ENCODE data around the gene GRIA1.

DNA sequence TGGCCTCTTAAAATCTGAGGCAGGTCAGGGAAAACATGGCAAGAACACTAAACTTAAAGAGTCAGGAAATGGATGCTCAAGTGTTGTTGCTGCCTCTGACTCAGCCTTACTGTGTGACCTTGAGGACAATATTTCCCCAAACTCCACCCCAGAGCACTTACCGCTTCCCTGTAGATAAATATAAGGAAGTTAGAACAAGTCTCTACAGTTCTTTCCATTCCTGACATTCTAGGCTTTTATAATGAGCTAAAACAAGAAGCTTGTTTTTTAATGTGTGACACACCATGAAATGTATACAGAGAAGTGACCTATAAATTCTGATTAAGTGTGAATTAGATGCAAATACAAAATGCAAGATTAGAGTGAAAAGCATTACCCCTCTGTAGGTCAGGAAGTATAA is 129.3 kb downstream of the GRIA1 start:
- TF ChIP-seq, protein P1, sequence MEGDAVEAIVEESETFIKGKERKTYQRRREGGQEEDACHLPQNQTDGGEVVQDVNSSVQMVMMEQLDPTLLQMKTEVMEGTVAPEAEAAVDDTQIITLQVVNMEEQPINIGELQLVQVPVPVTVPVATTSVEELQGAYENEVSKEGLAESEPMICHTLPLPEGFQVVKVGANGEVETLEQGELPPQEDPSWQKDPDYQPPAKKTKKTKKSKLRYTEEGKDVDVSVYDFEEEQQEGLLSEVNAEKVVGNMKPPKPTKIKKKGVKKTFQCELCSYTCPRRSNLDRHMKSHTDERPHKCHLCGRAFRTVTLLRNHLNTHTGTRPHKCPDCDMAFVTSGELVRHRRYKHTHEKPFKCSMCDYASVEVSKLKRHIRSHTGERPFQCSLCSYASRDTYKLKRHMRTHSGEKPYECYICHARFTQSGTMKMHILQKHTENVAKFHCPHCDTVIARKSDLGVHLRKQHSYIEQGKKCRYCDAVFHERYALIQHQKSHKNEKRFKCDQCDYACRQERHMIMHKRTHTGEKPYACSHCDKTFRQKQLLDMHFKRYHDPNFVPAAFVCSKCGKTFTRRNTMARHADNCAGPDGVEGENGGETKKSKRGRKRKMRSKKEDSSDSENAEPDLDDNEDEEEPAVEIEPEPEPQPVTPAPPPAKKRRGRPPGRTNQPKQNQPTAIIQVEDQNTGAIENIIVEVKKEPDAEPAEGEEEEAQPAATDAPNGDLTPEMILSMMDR (conservative IDR thresholded peaks at IDR 0.05; ENCODE audit: low read length) = no peak
- TF ChIP-seq EZH2phosphoT487 (IDR thresholded peaks at IDR 0.05; ENCODE audit: borderline replicate concordance) = no peak

Data from Loucy (cell line).